Measurements from ENCODE around the gene PLXNA4.

The PLXNA4 gene

GRCh38 chr7:132532281-132532680 is 44.0 kb downstream of the PLXNA4 start:
- TF ChIP-seq, protein P1, sequence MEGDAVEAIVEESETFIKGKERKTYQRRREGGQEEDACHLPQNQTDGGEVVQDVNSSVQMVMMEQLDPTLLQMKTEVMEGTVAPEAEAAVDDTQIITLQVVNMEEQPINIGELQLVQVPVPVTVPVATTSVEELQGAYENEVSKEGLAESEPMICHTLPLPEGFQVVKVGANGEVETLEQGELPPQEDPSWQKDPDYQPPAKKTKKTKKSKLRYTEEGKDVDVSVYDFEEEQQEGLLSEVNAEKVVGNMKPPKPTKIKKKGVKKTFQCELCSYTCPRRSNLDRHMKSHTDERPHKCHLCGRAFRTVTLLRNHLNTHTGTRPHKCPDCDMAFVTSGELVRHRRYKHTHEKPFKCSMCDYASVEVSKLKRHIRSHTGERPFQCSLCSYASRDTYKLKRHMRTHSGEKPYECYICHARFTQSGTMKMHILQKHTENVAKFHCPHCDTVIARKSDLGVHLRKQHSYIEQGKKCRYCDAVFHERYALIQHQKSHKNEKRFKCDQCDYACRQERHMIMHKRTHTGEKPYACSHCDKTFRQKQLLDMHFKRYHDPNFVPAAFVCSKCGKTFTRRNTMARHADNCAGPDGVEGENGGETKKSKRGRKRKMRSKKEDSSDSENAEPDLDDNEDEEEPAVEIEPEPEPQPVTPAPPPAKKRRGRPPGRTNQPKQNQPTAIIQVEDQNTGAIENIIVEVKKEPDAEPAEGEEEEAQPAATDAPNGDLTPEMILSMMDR (conservative IDR thresholded peaks at IDR 0.05): no peak

GRCh38 chr7:132531562-132531961 is 44.7 kb downstream of the PLXNA4 start:
- TF ChIP-seq, protein P1 (conservative IDR thresholded peaks at IDR 0.05): no peak
- no peak overlapping the region for H3K27ac ChIP-seq

More at GRCh38 chr7:132532281-132532680, 44.0 kb downstream of the PLXNA4 start:
- no peak overlapping the region for H3K27ac ChIP-seq

DNA sequence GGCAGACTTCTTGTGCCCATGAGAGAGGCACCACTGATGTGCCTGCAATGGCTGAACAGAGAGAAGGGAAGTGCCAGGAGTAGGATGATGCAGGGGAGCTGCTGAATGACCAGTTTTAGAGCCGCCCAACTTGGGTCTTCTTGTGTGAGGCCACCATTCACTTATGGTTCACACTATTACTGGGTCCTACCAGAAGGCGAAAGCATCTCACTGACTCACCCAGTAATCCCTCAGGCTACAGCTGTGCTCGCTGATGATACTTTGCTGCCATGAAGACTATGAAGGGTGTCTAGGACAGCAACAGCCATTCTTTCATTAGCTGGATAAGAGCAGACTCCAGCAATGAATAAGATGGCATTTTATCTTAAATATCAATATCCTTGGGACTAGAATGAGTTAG is 47.6 kb downstream of the PLXNA4 start:
- H3K27ac ChIP-seq: no peak overlapping the region
- TF ChIP-seq, protein P1 (conservative IDR thresholded peaks at IDR 0.05): no peak

- no peak overlapping the region for H3K27ac ChIP-seq
- TF ChIP-seq, protein P1 (conservative IDR thresholded peaks at IDR 0.05): no peak
Measured at GRCh38 chr7:132527467-132528410, 48.5 kb downstream of the PLXNA4 start.

GRCh38 chr7:132526111-132526740 is 50.0 kb downstream of the PLXNA4 start:
- H3K27ac ChIP-seq: no peak overlapping the region
- TF ChIP-seq, protein P1 (conservative IDR thresholded peaks at IDR 0.05): no peak

DNA sequence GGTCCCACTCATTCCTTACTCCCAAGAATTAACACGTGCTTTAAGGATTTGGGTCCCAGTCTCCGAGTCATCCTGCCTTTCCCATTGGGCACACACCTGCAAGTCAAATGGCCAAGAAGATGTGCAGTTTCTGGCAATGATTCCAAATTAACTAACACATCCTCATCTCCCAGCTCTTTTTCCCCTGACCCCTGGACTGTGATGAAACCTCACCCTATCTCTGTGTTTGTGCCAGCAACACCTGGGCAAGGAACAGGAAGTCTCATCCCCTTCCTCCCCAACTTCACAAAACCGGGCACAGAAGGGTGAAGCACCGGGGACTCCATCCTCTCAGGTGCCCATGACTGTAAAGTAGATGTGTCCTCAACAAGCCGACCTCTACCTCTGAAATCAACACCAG is 54.8 kb downstream of the PLXNA4 start:
- TF ChIP-seq, protein P1 (conservative IDR thresholded peaks at IDR 0.05): no peak

GRCh38 chr7:132520591-132521280 is 55.5 kb downstream of the PLXNA4 start:
- TF ChIP-seq, protein P1 (conservative IDR thresholded peaks at IDR 0.05): no peak

More for the DNA sequence above, 54.8 kb downstream of the PLXNA4 start:
- H3K27ac ChIP-seq: no peak overlapping the region

More at GRCh38 chr7:132520591-132521280, 55.5 kb downstream of the PLXNA4 start:
- H3K27ac ChIP-seq: no peak overlapping the region
